GM23248 (cell line): ENCODE measurements around the gene STAC3. TPM values are rescaled to one million over a fixed set of nuclear protein-coding genes. Genes with fewer than 3 reads are reported as not detected.

ENCODE experiments used
- DNase-seq: peaks from one replicate; pipeline ENCODE4 v3.0.0-alpha.2; 2015
- H2AFZ ChIP-seq: fragments of 200-600 bp; sonication (generic); 2 replicates; pipeline ENCODE4 v1.6.1; 2016; ENCODE audit warnings: antibody characterized with exemption
- H3F3A ChIP-seq: fragments of 200-600 bp; sonication (generic); 2 replicates; pipeline ENCODE4 v1.6.1; 2016; ENCODE audit warnings: mild to moderate bottlenecking, antibody characterized with exemption, mixed run types; ENCODE audit not compliant: insufficient read depth
- H3K27ac ChIP-seq: fragments of 200-600 bp; sonication (generic); 2 replicates; pipeline ENCODE4 v1.5.1; 2016; ENCODE audit warnings: mild to moderate bottlenecking
- H3K27me3 ChIP-seq: fragments of 200-600 bp; sonication (generic); replicated peaks from 2 replicates; pipeline ENCODE4 v1.6.1; 2016; ENCODE audit warnings: mild to moderate bottlenecking; ENCODE audit not compliant: insufficient read depth
- H3K36me3 ChIP-seq: fragments of 200-600 bp; sonication (generic); 2 replicates; pipeline ENCODE4 v1.6.1; 2016; ENCODE audit warnings: low read depth, mild to moderate bottlenecking
- H3K4me1 ChIP-seq: fragments of 200-600 bp; sonication (generic); 2 replicates; pipeline ENCODE4 v1.6.1; 2016; ENCODE audit warnings: mild to moderate bottlenecking; ENCODE audit not compliant: insufficient read depth
- H3K4me2 ChIP-seq: fragments of 200-600 bp; sonication (generic); one replicate; pipeline ENCODE4 v1.6.1; 2016; ENCODE audit warnings: mild to moderate bottlenecking; ENCODE audit not compliant: unreplicated experiment
- H3K4me3 ChIP-seq: fragments of 200-600 bp; sonication (generic); 2 replicates; pipeline ENCODE4 v1.5.1; 2016; ENCODE audit warnings: mild to moderate bottlenecking
- H3K79me2 ChIP-seq: fragments of 200-600 bp; sonication (generic); 2 replicates; pipeline ENCODE4 v1.6.1; 2016; ENCODE audit warnings: mild to moderate bottlenecking; ENCODE audit not compliant: insufficient read depth
- H3K9ac ChIP-seq: fragments of 200-600 bp; sonication (generic); 2 replicates; pipeline ENCODE4 v1.6.1; 2016; ENCODE audit warnings: mild to moderate bottlenecking
- H3K9me2 ChIP-seq: fragments of 200-600 bp; sonication (generic); 2 replicates; pipeline ENCODE4 v1.6.1; 2016; ENCODE audit warnings: mixed run types, mild to moderate bottlenecking, moderate library complexity; ENCODE audit not compliant: insufficient read depth
- H3K9me3 ChIP-seq: fragments of 200-600 bp; sonication (generic); one replicate; pipeline ENCODE4 v1.6.1; 2017; ENCODE audit warnings: low read depth
- H4K20me1 ChIP-seq: fragments of 200-600 bp; sonication (generic); 2 replicates; pipeline ENCODE4 v1.6.0; 2016; ENCODE audit not compliant: insufficient read depth
- EZH2 ChIP-seq: fragments of 200-600 bp; sonication (generic); IDR thresholded peaks from 2 replicates; pipeline ENCODE4 v1.6.1; 2018; ENCODE audit warnings: antibody characterized with exemption, mild to moderate bottlenecking; ENCODE audit not compliant: insufficient read depth, poor library complexity, severe bottlenecking
- EZH2phosphoT487 ChIP-seq: fragments of 200-600 bp; sonication (generic); IDR thresholded peaks from 2 replicates; pipeline ENCODE4 v1.6.1; 2018; ENCODE audit warnings: antibody characterized with exemption, moderate library complexity, mild to moderate bottlenecking, low read depth; ENCODE audit not compliant: insufficient read depth
- WGBS, 2 experiments: methylation state at CpG; one replicate each; pipeline ENCODE4 v1.1.6; 2015 to 2017; ENCODE audit warnings: low lambda C conversion rate in 2 of 2, low coverage in 1 of 2; ENCODE audit errors: missing lambda C conversion rate in 2 of 2; 5-methylcytosine and 5-hydroxymethylcytosine counted together
- in situ Hi-C: fragments of 300-500 bp; cut with MboI; formaldehyde crosslinking; loops from 2 replicates; pipeline ENCODE4 v1.15.0; 2020
- polyA plus RNA-seq: library from polyadenylated mRNA; unstranded; fragments of >200 nt; fragmentation: Nextera tagmentation; extraction: Ambion mirVana; gene quantifications from 2 replicates; pipeline ENCODE4 v1.2.1, GENCODE V29; 2016
- total RNA-seq: library from RNA; depleted of rRNA; stranded (reverse); fragments of >200 nt; shearing (Covaris generic); gene quantifications from 2 replicates; pipeline ENCODE4 v1.2.3, GENCODE V29; 2014

The STAC3 gene
- total and polyA plus RNA-seq, 2 experiments from 2014 or later, result 0.32 to 0.35 TPM

DNA sequence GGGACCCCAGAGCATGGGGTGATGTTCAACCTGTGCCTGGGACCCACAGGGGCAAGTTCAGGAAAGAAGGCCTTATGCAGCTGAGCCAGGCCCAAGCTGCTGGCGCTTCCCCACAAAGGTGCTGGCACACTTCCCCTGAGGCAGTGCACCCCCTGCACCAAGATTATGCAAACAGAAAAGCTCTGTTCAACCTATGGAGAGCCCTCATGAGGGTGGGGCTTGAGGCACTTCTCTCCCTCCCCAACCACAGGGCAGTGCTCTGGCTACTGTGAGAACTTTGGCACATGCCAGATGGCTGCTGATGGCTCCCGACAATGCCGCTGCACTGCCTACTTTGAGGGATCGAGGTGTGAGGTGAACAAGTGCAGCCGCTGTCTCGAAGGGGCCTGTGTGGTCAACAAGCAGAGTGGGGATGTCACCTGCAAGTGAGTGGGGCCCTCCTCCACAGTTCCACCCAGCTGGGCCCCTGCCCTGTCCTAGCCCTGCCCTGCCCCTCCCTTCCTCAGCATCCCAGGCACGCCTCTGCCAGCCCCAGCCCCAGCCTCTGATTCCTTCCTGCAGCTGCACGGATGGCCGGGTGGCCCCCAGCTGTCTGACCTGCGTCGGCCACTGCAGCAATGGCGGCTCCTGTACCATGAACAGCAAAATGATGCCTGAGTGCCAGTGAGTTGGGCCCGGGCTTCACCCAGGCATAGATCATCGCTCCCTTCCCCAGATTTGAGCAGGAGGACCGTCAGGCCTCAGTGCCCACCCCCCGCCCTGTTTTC is 39.9 kb downstream of the STAC3 start:
- Histone ChIP-seq H3F3A (peaks cover 83% of the 10 kb centered on the region), H3K9me2 (no peaks in the 10 kb centered on the region), H3K27ac (no peak overlapping the region), H3K4me3 (no peak overlapping the region), H3K27me3 (no peaks in the 10 kb centered on the region), H3K79me2 (no peaks in the 10 kb centered on the region), H3K4me2 (no peak overlapping the region), H3K9me3 (no peaks in the 10 kb centered on the region), H2AFZ (no peak overlapping the region), H3K4me1 (no peaks in the 10 kb centered on the region), H3K36me3 (peaks cover 31% of the 10 kb centered on the region), H3K9ac (no peak overlapping the region), H4K20me1 (no peaks in the 10 kb centered on the region)
- 81 to 85% methylated on average over 15 to 16 of the region's 16 CpGs for WGBS, 2 experiments
- no peak for DNase-seq
- TF ChIP-seq EZH2phosphoT487 (no peak), EZH2 (no peak)
- in situ Hi-C loops, result no loop called here

DNA sequence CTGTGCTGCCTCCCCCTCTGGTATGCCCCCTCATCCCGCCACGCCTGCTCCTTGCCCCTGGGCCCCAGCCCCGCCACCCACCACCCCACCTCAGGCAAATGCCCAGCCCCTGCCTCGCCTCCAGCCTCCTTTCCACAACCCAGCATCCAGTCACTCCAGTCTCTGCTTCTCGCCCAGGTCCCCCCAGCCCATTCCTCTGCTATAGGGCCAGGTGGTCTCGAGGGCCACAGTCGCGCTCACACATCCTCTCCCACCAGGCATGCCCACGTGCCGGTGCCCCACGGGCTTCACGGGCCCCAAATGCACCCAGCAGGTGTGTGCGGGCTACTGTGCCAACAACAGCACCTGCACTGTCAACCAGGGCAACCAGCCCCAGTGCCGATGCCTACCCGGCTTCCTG is 40.5 kb downstream of the STAC3 start:
- no peak for DNase-seq
- H3K79me2 ChIP-seq, result no peaks in the 10 kb centered on the region
- no peak overlapping the region for H3K9ac ChIP-seq
- no peaks in the 10 kb centered on the region for H4K20me1 ChIP-seq
- H3K27me3 ChIP-seq, result no peaks in the 10 kb centered on the region
- no peak overlapping the region for H3K4me3 ChIP-seq
- H3F3A ChIP-seq, result peaks cover 82% of the 10 kb centered on the region
- in situ Hi-C loops, result no loop called here
- H3K36me3 ChIP-seq, result peaks cover 35% of the 10 kb centered on the region
- no peak overlapping the region for H3K27ac ChIP-seq
- H3K4me1 ChIP-seq, result no peaks in the 10 kb centered on the region
- 92 to 96% methylated on average over 12 to 15 of the region's 15 CpGs for WGBS, 2 experiments
- TF ChIP-seq EZH2 (no peak), EZH2phosphoT487 (no peak)
- H3K9me3 ChIP-seq, result no peaks in the 10 kb centered on the region
- no peak overlapping the region for H3K4me2 ChIP-seq
- H2AFZ ChIP-seq, result no peak overlapping the region
- no peaks in the 10 kb centered on the region for H3K9me2 ChIP-seq

DNA sequence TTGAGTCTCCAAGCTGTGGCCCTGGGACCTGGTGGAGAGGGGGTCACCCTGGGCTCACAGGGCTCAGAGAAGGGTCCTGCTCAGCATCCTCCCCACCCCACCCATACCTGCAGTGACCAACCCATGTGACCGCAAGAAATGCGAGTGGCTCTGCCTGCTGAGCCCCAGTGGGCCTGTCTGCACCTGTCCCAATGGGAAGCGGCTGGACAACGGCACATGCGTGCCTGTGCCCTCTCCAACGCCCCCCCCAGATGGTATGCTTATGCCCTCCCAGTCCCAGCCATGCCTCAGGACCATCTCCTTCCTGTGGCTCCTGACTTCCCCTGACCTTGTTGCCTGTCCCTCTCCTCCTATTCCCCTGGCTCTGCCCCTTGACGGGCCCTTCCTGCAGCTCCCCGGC is 41.1 kb downstream of the STAC3 start:
- peaks cover 35% of the 10 kb centered on the region for H3K36me3 ChIP-seq
- H3K9me3 ChIP-seq, result no peaks in the 10 kb centered on the region
- no peak overlapping the region for H2AFZ ChIP-seq
- no peaks in the 10 kb centered on the region for H4K20me1 ChIP-seq
- no peaks in the 10 kb centered on the region for H3K79me2 ChIP-seq
- no peaks in the 10 kb centered on the region for H3K27me3 ChIP-seq
- peaks cover 77% of the 10 kb centered on the region for H3F3A ChIP-seq
- WGBS, 2 experiments, result 96 to 100% methylated on average over 4 to 8 of the region's 8 CpGs
- no peak overlapping the region for H3K4me3 ChIP-seq
- no peak for DNase-seq
- H3K27ac ChIP-seq, result no peak overlapping the region
- in situ Hi-C loops, result no loop called here
- TF ChIP-seq EZH2, result no peak
- TF ChIP-seq EZH2phosphoT487, result no peak
- H3K9me2 ChIP-seq, result no peaks in the 10 kb centered on the region
- no peaks in the 10 kb centered on the region for H3K4me1 ChIP-seq
- no peak overlapping the region for H3K4me2 ChIP-seq
- no peak overlapping the region for H3K9ac ChIP-seq

DNA sequence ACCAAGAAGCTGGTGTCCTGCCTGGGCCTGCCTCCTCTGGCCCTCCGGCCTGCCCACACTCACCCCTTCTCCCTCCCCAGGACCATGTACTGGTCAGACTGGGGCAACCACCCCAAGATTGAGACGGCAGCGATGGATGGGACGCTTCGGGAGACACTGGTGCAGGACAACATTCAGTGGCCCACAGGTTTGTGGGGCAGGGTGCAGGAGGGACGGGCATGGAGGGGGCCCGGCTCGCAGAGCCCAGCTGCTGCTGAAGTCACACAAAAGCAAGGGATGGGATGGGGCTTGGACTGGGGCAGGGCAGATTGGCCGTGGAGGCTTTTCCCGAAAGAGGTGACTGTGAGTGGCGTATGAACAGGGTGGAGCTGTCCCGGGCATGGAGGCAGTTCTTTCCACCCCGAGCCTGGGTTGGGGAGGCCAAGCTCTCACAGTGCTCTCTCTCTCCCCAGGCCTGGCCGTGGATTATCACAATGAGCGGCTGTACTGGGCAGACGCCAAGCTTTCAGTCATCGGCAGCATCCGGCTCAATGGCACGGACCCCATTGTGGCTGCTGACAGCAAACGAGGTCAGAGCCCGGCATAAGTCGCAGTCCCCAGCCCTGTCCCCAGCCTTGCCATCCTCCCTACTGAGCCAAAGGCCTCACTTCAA is 42.2 kb downstream of the STAC3 start:
- Histone ChIP-seq H3K4me1 (no peaks in the 10 kb centered on the region), H3K36me3 (peaks cover 38% of the 10 kb centered on the region), H2AFZ (no peak overlapping the region), H3K9me3 (no peaks in the 10 kb centered on the region), H3K4me2 (no peak overlapping the region), H3K9ac (no peak overlapping the region), H3K27ac (no peak overlapping the region), H3K9me2 (no peaks in the 10 kb centered on the region), H3K79me2 (0 out of 2 replicates have a peak, but pooled peaks cover 5% of the 10 kb centered on the region), H3K27me3 (no peaks in the 10 kb centered on the region), H3K4me3 (no peak overlapping the region), H3F3A (peaks cover 67% of the 10 kb centered on the region), H4K20me1 (no peaks in the 10 kb centered on the region)
- TF ChIP-seq EZH2phosphoT487 (no peak), EZH2 (no peak)
- WGBS, 2 experiments, result 64 to 69% methylated on average over 18 to 21 of the region's 22 CpGs
- in situ Hi-C loops, result no loop called here
- no peak for DNase-seq
